ENCODE results near the gene IGLON5.

The IGLON5 gene

DNA sequence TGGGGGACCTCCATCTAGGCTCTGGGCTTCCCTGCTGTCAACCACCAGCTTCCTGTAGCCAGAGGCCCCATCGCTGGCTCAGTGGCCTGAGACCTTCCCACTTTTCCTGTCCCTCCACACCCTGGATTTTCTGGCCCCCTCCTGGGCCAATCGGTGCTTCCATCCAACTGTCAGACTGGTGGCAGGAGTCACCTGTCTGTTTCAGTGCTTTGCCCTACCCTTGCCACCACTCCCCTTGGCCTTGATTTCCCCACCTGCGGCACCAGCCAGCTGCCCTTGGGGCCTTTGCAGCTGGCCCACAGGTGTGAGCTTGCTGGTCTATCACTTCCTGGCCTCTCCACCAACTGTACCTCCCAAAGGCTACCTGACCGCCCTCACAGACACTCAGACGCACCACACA lies 18.0 kb downstream of the IGLON5 start:
- TF ChIP-seq, protein P1, sequence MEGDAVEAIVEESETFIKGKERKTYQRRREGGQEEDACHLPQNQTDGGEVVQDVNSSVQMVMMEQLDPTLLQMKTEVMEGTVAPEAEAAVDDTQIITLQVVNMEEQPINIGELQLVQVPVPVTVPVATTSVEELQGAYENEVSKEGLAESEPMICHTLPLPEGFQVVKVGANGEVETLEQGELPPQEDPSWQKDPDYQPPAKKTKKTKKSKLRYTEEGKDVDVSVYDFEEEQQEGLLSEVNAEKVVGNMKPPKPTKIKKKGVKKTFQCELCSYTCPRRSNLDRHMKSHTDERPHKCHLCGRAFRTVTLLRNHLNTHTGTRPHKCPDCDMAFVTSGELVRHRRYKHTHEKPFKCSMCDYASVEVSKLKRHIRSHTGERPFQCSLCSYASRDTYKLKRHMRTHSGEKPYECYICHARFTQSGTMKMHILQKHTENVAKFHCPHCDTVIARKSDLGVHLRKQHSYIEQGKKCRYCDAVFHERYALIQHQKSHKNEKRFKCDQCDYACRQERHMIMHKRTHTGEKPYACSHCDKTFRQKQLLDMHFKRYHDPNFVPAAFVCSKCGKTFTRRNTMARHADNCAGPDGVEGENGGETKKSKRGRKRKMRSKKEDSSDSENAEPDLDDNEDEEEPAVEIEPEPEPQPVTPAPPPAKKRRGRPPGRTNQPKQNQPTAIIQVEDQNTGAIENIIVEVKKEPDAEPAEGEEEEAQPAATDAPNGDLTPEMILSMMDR (IDR thresholded peaks at IDR 0.05; ENCODE audit: insufficient read depth, low read depth, low read length, missing control alignments), result no peak
- H3K4me3 ChIP-seq (ENCODE audit: low read length), result no peak overlapping the region
- no peak for DNase-seq (ENCODE audit: low read depth)

DNA sequence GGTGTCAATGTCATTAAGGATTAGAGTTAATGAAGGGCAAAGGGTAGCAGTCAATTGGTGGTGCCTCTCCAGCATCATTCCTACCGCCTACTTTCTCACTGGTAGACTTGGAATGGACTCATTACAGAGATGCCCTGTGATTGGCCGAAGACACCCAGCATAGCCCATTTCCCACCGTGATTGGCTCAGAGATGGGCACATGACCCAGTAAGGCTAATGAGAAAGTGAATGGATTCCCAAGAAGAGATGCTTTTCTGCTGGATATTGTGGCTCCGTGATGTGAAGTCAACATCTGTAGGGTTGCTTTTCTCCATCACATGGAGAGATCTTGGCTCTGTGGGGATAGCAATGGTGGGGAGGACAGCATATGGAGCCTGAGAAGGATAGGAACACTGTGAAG lies 18.9 kb downstream of the IGLON5 start:
- DNase-seq (ENCODE audit: low read depth), result no peak
- H3K4me3 ChIP-seq (ENCODE audit: low read length), result no peak overlapping the region
- TF ChIP-seq, protein P1 (IDR thresholded peaks at IDR 0.05; ENCODE audit: insufficient read depth, low read depth, low read length, missing control alignments), result no peak

DNA sequence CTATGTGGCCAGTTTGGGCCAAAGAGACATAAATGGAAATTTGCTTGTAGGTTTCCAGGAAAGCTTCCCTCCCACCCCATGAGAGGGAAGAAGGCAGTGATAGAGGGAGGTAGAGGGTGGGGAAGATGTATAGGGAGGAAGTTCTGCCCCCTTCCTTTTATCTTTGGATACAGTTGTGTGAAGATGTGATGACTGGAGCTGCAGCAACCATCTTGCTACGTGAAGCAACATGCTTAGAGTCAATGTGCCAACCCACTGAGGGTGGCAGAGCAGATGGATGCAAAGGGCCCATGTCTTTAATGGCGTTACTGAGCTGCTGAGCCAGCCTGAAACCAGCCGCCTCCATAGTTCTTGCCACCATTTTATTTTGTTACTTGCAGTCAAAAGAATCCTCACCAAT lies 19.7 kb downstream of the IGLON5 start:
- TF ChIP-seq, protein P1 (IDR thresholded peaks at IDR 0.05; ENCODE audit: insufficient read depth, low read depth, low read length, missing control alignments), result no peak
- H3K4me3 ChIP-seq (ENCODE audit: low read length), result no peak overlapping the region
- DNase-seq (ENCODE audit: low read depth), result no peak

DNA sequence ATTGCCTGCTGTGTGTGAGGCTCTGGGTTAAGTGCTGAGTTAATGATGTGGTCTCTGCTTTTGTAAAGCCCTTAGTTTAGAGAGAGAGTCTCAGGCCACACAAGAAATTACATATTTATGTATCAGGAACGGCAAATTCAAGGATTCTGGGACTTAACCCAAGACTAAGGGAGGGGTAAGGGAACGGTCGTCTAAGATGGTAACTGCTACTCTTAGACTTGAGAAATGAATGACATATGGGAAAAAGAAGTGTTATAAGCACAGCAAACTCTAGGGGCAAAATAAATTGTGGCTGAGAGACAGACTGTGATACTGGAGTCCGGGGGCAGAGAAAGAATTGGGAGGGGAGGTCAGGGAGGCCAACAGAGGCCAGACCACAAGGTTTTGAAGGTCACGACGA lies 20.3 kb downstream of the IGLON5 start:
- H3K4me3 ChIP-seq (ENCODE audit: low read length), result no peak overlapping the region
- DNase-seq (ENCODE audit: low read depth), result no peak
- TF ChIP-seq, protein P1 (IDR thresholded peaks at IDR 0.05; ENCODE audit: insufficient read depth, low read depth, low read length, missing control alignments), result no peak

DNA sequence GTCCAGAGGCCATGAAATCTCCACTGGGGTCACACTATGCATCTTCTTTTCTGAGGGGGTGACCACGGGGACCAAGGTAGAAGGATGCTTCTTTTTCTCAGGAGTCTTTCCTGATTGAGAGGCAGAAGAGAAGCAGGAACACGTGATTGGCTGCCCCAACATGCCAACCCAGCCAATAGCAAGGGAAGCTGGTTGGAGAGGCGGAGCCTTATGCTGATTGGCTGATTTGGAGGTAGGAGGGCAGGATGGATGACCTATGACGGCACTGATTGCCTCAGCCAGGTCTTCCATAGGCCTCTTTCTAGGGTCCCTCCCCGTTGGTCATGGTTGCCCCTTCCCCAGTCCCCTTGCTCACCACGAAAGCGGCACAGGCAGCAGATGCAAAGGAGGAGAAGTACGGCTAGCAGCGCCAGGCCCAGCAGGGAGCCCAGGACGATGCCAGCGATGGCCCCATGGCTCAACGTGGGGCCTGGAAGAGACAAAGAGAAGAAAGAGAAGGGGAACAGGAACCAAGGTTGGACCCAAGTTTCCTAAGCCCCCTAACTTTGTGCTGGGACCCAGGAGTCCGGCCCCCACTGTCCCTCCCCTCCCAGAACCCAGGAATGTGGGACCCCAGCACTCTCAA lies 22.5 kb downstream of the IGLON5 start:
- H3K4me3 ChIP-seq (ENCODE audit: low read length), result no peak overlapping the region
- TF ChIP-seq, protein P1 (IDR thresholded peaks at IDR 0.05; ENCODE audit: insufficient read depth, low read depth, low read length, missing control alignments), result no peak

DNA sequence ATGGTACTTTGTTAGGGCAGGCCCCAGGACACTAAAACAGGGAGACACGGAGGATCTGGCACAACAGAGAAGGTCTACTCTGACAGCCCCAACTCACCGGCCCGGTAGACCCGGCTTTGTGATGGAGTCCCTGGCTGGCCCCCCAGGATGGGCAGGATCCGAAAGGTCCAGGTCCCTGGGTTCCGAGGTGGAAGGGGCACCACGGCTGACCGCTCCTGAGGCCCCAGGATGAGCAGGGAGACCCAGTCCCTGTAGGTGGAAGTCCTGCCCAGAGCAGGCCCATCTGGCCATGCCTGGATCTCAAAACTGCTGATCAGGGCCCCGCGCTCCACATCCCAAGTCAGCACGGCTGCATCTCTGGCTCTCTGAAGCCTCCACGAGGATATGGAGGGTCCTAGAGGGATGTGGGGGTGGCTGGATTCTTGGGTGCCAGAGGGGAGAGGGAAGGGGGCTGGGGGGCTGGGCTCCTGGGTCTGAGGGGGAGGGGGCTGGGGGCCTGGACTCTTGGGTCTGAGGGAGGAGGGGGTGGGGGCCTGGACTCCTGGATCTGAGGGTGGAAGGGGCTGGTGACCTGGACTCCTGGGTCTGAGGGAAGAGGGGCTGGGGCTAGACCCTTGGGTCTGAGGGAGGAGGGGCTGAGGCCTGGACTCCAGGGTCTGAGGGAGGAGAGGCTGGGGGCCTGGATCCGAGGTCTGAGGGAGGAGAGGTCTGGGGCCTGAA lies 25.9 kb downstream of the IGLON5 start:
- H3K4me3 ChIP-seq (ENCODE audit: low read length), result no peak overlapping the region
- TF ChIP-seq, protein P1 (IDR thresholded peaks at IDR 0.05; ENCODE audit: insufficient read depth, low read depth, low read length, missing control alignments), result no peak
- DNase-seq (ENCODE audit: low read depth), result no peak

More for the DNA sequence above, 22.5 kb downstream of the IGLON5 start:
- no peak for DNase-seq (ENCODE audit: low read depth)
